Mesenteric fat pad (tissue), 1 donor: Measurements from ENCODE around the gene MTMR12. TPM values are rescaled to one million over a fixed set of nuclear protein-coding genes. Genes with fewer than 3 reads are reported as not detected.
"Not testable (repeated sequence)": the region's sequence is repeated elsewhere in the genome, so short reads cannot be mapped to it uniquely, and the experiment has no call there.

Experiments
- DNase-seq: peaks from one replicate; pipeline ENCODE4 v3.0.0-alpha.2; 2020; ENCODE audit warnings: low spot score
- total RNA-seq: library from RNA; stranded (reverse); fragmentation: NEBNext Ultra II Directional; extraction: Animal tissue kit (Norgen Biotek cat#: 25700); gene quantifications from one replicate; pipeline ENCODE4 v1.2.1, GENCODE V29; 2021
- donor health status: DM: yes; HTN: yes; CAD: no.

Gene MTMR12
- total RNA-seq, 1 donor from 2014 or later: 95.1 TPM

DNA sequence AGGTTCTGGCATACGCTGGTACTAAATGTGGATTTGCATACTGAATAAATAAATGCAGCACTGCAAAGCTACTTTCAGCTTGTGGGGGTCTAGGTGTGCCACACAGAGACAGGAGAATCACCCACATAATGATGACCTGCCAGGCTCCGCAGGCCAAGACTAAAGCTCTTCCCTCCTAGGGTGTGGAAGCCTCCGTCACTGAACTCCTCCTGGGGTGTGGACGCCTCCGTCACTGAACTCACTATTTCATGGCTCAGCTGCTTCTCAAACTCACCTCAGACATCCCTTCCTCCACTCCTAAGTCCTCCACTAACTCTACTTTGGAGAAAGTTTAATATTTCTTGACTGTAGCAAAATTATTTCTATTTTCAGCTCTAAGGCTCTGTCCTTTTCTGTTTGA lies 73.4 kb downstream of the MTMR12 start:
- no peak for DNase-seq

DNA sequence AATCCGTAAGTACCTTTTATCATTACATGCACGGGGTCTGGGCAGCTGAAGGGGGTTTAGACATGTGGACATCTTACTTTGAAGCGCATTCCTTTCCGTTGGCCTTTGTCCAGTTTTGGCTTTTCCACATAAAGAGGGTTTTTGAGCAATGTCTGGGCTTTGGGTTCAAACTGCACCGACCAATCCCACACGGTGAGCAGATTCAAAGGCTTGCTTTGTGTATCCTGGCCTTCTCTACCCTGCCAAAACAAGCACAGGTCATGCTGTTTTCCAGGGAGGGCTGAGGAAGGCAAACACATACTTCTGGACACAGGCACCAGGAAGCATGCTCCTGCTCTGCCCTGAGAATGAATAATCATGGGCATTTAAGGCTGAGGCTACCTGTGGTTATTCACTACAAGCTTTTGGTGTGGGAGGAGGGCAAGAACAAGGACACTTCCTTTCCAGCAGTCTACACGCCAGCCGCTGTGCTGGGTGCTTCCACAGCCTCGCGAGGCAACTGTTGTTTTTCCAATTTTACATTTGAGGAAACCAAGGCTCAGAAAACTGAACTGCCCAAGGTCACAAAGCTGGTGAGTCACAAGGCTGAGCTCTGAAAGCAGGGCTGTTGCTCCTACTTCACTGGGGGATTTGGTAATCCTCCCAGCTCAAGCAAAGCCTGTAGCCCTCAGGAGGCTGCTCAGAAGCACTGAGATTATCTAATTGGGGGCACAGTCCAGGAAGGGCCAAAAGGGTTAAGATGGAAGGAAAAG lies 78.9 kb downstream of the MTMR12 start:
- no peak for DNase-seq

DNA sequence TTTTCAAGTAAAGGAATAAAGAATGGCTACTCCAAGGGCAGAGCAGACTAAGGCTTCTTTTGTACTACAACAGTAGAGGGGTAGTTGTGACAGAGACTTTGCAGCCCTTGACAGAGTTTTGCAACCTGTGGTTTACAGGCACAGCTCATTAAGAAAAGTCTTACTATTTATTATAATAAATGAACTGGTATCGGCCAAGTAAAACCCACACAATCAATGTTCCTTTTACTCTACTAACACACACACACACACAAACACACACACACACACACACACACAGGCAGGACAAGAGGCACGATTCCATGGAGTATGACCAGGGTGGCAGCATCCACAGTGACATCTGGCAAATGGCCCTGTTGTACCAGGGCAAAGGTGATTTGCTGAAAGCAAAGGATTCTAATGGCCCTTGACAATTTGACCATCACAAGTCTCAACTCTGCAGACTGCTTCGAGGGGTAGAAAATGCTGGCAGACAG lies 79.5 kb downstream of the MTMR12 start:
- no peak for DNase-seq

DNA sequence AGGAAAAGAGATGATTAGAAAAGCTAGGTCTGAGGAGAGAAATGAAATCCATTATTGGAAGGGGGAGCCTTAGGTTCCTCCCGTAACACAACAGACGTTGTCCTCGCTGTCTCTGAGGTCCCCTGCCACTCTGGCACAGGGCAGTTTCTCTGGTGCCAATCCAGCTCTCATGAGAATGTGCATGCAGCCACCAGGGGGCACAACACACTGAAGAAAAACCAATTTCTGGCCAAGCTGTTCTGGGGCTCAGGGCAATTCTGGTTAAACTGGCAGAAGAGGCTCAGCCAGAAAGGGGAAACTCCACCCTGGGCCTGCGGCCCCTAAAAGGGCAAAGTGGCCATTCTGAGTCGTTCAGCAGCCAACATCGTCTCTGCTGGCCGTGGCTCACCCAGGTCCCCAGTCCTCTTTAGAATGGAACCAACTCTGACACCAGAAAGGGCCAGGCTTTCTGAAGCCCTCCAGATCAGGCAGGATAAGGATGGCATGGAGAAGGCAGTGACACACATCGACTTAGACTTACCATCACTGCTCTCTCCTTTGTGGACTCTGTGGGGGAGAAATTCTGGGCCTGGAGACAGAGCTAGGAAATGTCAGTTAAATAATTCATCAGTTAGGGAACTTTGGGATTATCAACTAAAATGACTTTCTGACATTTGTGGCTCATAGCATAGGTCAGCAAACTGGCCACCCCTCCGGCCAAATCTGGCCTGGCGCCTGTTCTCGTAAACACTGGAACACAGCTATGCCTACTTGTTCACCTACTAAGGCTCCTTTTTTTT lies 80.1 kb downstream of the MTMR12 start:
- peak; percentile 92 for DNase-seq

DNA sequence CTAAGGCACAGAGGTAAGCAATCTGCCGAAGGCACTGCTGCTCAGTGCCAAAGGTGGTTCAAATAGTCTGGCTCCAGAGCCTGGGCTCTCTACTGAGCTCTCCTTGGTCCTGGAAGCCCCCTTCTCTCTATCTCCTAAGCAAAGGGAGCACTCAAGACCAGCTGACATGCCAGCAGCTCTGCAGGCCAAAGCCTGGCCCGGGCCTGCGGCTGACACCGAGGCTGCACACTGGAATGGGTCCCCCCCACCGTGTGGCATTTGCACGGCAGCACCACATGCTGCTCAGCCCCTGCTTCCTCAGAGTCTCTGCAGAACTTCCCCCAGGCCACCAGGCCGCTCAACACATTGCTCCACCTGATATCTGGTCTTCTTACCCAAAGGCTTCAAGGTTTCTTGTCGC lies 80.8 kb downstream of the MTMR12 start:
- no peak for DNase-seq

DNA sequence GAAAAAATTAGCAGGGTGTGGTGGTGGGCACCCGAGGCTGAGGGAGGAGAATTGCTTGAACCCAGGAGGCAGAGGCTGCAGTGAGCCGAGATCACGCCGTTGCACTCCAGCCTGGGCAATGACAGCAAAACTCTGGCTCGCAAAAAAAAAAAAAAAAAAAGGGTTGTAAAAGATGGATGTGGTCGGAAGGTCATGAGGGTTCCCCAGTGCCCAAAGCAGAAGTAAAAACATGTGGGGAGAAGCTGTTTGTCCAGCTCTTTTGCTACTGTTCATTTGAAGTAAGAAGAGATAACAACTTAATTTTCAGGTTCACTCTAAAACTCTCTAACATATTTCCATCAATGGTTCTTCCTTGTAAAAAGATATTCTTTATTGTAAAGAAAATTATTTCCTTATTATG lies 81.5 kb downstream of the MTMR12 start:
- DNase-seq: no peak

DNA sequence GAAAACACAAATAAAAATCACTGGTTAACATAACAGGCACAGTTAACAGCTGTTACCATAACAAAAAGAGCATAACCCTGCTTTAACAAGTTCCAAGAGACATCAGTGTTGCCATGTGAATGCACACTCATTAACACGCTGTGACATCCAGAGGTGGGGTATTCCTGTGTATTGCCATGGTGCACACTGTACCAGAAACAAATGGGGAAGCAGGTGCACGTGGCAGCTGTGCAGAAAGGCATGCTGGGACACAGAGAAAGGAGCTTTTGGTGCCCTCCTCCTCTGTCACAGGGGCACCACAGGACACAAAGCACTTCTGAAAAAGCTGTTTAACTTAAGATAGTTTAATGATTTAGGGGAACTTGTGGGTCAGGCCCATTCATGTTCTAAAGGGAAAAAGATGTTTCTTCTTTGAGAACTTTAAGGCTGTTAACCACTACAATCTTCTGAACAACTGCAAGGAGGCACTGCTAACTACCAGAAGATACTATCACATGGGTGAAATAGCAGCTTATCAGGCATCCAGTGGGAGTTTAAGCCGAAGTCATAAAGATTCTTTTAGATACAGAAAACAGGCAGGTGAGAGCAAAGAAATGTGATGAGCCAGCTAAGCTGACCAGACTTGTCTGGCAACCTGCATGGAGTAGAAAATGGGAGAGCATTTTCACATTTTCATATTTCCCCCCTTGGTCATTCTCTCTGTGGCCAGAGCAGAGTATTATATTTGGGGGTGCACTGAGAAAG lies 82.2 kb downstream of the MTMR12 start:
- no peak for DNase-seq

DNA sequence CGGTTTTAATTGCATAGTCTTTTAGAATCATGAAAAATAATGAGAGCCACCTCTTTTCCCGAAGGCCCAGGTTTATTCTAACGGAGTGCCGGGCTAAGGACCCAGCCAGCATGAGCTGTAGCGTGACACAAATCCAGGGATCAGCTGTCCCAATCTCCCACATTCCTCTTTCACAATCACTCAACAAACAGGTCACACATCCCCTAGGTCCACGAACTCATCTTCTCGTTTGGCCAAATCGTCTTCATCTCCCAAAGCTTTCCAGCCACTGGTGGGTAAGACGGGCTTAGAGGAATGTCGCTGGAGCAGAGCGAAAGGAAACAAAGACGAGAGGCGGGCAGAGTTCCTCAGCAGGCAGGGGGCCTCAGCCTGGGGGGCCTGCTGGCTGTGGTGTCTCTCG lies 83.2 kb downstream of the MTMR12 start:
- no peak for DNase-seq

DNA sequence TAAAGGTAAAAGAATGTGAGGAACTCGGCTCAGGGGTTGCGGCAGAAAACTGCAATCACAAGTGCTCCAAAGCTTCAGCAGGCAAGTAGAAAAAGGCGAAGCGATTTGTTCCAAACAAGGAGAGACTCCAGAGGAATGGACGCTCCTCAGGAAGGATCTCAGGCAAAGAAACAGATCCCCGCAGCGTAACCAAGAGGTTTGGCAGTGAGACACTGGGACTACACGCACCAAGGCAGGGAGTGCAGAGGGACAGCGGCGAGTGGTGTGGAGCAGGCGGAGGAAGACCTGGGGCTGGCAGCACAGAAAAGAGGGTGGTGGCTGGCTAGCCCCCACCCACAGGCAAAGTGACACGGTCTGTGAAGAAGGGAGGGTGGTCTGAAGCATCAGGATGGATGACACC lies 83.9 kb downstream of the MTMR12 start:
- no peak for DNase-seq

DNA sequence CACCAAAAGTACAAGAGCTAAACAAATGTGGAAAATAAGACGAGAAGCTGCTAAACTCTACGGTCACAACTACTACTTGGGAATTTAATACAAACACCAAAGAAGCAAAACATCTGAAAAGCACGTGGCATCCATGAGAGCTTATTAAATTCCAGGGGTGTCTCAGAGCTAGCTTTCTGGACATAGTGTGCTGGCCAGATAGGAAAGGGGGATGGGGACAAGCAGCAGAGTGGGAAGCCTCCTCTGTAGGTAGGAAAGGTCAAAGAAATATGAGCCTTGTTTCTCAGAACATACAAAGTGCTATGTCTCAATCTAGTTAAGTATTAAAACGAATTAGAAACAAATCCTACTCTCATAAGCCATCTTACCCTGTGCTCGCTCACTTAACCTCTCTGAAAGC lies 87.3 kb downstream of the MTMR12 start:
- DNase-seq: no peak

DNA sequence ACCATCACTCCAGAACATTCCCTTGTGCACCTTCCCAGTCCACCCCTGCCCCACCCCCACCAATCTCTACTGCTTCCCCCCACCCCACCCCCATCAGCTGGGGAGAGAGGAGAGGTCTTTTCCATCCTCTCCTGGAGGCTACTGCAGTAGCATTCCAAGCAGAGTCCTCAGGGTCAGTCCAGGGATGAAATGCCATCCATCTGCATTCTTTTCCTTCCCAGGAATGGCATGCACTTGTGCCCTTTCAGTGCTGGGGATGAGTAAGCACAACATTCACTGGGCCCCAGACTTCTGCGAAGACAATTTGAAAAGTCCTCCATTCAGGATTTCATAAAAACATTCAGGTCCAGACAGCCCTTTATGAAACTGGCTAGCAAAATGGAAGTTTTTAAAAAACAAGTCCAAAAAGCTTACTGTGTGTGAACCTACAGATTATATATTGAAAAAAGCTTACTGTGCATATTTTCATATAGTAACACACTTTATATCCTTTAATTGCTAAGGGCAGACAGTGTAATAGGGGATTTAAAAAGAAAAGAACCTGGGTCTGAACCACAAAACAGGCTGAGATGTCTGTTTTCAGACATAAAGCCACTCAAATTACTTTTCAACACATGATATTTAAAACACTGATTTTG lies 88.6 kb downstream of the MTMR12 start:
- DNase-seq: no peak

DNA sequence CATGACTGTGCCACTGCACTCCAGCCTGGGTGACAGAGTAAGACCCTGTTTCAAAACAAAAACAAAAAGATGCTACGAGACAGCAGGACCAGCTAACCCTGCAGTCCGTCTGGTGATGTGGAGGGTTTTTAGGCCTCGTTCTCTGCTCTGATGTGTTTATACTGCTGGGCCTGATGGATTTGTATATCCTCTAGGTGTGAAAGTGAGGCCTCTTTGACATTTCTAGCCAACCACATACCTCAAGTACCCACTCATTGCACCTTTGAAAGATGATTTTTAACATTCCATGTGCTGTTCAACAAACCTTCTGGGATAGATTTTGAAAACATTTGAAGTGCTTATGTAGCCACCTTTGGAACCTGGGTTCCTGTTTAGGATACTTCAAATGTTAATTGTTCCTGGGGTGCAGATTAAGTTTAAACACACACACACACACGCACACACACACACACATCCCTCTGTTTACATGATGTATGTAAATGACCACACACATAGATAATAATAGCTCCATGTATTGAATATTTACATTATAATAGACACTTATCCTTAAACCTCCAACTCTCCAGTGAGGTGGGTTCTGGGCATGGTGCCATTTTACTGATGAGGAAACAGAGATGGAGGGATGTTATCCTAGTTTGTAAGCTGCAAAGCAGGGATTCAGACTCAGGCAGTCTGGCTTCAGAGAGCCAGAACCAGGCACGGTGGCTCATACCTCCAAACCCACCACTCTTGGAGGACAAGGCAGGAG lies 89.8 kb downstream of the MTMR12 start:
- DNase-seq: no peak

DNA sequence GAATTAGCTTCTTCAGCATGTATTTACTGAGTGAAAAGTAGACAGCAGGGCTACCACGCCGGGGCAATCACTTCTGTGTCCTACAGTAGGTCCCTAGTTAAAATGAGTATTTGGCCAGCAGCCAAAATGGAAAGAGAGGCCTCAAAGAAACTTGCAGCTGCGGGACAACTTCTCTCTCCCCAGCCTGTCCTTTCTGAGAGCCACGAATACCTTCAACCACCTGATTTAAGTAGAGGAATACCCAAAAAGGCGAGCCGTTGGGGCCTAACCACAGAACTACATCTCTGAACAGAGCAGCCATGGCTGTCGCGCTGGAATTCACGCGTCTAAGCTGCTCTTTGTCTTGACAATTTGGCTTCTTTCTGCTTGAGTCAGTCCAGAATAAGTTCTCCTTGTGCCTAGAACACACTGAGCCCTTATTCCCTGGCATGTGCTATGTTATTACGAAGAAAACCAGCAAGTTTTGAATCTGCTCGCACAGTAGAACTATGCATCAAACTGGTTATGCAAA lies 94.8 kb downstream of the MTMR12 start:
- DNase-seq: no peak

DNA sequence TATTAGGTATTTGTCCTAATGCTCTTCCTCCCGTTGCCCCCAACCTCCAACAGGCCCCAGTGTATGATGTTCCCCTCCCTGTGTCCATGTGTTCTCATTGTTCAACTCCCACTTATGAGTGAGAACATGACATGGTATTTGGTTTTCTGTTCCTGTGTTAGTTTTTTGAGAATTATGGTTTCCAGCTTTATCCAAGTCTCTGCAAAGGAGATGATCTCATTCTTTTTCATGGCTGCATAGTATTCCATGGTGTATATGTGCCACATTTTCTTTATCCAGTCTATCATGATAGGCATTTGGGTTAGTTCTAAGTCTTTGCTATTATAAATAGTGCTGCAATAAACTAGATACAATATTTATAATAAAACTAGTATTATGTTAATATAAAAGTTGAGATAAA lies 98.4 kb downstream of the MTMR12 start:
- DNase-seq: not testable (repeated sequence)

DNA sequence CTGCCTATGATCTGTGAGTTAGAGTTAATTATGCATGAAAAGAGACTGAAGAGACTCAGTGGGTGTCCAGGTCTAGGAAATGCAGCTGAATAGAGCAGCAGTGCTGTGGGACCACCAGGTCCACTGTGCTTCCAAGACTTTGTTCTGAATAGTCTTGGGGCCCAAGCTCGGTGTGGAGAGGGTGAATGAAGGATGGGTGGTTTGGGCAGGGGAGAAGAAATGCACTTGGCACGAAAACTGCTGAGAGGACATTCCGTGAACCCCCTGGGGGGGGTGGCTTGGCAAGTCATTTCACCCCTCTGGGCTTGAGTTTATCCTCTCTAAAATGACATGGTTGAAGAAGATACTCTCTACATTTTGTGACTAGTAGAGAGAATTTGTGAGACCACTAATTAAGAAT lies 102.6 kb downstream of the MTMR12 start:
- DNase-seq: no peak

DNA sequence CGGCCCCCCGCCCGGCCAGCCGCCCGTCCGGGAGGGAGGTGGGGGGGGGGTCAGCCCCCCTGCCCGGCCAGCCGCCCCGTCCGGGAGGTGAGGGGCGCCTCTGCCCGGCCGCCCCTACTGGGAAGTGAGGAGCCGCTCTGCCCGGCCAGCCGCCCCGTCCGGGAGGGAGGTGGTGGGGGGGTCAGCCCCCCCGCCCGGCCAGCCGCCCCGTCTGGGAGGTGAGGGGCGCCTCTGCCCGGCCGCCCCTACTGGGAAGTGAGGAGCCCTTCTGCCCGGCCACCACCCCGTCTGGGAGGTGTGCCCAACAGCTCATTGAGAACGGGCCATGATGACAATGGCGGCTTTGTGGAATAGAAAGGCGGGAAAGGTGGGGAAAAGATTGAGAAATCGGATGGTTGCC lies 103.9 kb downstream of the MTMR12 start:
- not testable (repeated sequence) for DNase-seq

DNA sequence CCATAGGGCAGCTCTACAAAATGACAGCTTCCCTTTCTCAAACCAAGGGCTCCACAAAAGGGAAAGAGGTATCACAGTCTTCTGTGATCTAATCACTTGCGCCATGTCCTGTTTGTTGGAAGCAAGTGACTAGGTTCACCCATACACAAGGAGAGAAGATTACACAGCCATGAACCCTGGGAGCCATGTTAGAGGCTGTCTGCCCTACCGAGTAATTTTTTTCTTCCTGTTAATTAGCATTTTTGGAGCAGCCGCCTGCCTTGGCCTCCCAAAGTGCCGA lies 105.4 kb downstream of the MTMR12 start:
- DNase-seq: no peak

DNA sequence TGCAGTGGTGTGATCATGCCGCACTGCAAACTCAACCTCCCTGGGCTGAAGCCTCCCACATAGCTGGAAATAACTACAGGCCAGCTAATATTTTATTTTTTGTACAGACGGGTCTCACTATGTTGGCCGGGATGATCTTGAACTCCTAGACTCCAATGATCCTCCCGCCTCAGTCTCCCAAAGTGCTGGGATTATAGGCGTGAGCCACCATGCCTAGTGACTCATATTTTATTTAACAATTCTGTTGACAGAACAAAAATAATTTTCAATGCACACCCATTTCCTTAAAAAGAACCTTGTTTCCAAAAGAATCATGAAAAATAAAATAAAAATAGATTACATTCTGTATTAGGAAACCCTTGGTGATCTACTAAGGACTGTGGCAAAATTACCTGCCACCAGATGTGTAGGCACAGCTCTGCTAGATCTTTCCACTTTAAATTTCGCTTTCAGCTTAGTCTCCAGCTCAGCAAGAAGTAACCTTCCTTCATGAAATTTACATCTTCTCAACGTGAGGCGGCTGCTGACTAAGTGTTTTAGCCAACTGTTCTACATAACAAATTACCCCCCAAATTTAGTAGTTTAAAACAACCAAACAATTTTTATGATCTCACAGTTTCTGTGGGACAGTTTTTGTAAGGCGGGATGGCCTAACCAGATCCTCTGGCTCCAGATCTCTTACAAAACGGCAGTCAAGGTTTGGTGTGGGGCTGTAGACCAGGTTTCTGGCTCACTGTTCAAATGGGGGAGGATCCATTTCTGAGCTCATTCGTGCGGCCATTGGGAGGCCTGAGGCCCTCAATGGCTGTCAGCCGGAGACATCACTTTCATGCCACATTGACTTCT lies 106.0 kb downstream of the MTMR12 start:
- no peak for DNase-seq

DNA sequence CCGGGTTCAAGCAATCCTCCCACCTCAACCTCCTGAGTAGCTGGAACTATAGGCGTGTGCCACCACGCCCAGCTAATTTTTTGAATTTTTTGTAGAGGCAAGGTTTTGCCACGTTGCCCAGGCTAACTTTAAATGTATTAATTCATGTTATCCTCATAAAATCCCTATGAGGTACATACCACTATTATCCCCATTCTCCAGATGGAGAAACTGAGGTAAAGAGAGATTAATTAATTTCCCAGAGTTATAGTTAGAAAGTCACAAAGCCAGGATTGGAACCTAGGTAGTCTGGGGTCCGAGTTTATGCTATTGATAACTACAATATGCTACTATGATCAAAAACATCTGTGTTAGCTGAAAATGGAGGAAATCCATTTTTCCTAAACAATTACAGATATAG lies 106.7 kb downstream of the MTMR12 start:
- DNase-seq: no peak

DNA sequence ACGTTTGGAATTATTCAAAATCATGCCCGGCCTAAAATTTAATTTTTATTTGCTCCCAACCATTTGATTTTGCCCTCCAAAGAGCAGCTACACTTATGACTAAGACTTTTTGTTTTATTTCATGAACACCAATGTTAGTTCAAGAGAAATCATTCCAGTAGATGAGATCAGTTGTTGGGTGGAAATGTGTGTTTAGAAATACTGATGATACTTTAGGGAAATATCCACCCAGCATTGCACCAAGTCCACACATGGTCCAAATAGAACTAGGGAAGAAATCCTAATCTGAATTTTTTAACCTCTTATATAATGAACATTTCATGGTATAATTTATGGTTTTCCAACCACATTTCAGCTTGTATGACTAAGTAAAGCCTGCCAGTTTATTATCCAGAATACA lies 110.3 kb downstream of the MTMR12 start:
- no peak for DNase-seq
